Erythroblast (primary cell): ENCODE measurements around the gene PIK3AP1.

Experiments used
- GATA1 ChIP-seq: IDR thresholded peaks from 2 replicates; pipeline ENCODE4 v1.6.1; 2011; ENCODE audit warnings: low read depth, mild to moderate bottlenecking, control low read depth, low read length, moderate library complexity
- POLR2A ChIP-seq: IDR thresholded peaks from 2 replicates; pipeline ENCODE4 v1.6.1; 2011; ENCODE audit warnings: mild to moderate bottlenecking, low read length

GRCh38 chr10:96740141-96740540 lies 19.8 kb upstream of the PIK3AP1 start:
- TF ChIP-seq POLR2A (no peak), GATA1 (no peak)
